ENCODE data around the gene CHTF18.

The CHTF18 gene

GRCh38 chr16:777826-778225 lies 10.6 kb upstream of the CHTF18 start:
- DNase-seq (ENCODE audit: insufficient read length, low spot score) = no peak
- no peak for TF ChIP-seq CTCF (IDR thresholded peaks at IDR 0.05; ENCODE audit: insufficient read depth, missing control alignments)
- no peak for FAIRE-seq

GRCh38 chr16:778447-778846 lies 10.0 kb upstream of the CHTF18 start:
- no peak for FAIRE-seq

GRCh38 chr16:778909-779527 lies 9.4 kb upstream of the CHTF18 start:
- no peak for TF ChIP-seq CTCF (IDR thresholded peaks at IDR 0.05; ENCODE audit: insufficient read depth, missing control alignments)
- no peak for FAIRE-seq
- DNase-seq (ENCODE audit: insufficient read length, low spot score) = no peak

More at GRCh38 chr16:778447-778846, 10.0 kb upstream of the CHTF18 start:
- no peak for TF ChIP-seq CTCF (IDR thresholded peaks at IDR 0.05; ENCODE audit: insufficient read depth, missing control alignments)
- no peak for DNase-seq (ENCODE audit: insufficient read length, low spot score)

GRCh38 chr16:779561-779960 lies 8.9 kb upstream of the CHTF18 start:
- DNase-seq (ENCODE audit: insufficient read length, low spot score) (no peak), FAIRE-seq (no peak)
- no peak for TF ChIP-seq CTCF (IDR thresholded peaks at IDR 0.05; ENCODE audit: insufficient read depth, missing control alignments)

GRCh38 chr16:780296-780695 lies 8.1 kb upstream of the CHTF18 start:
- no peak for FAIRE-seq
- TF ChIP-seq CTCF (IDR thresholded peaks at IDR 0.05; ENCODE audit: insufficient read depth, missing control alignments) = no peak
- DNase-seq (ENCODE audit: insufficient read length, low spot score) = no peak

- FAIRE-seq (no peak), DNase-seq (ENCODE audit: insufficient read length, low spot score) (no peak)
- no peak for TF ChIP-seq CTCF (IDR thresholded peaks at IDR 0.05; ENCODE audit: insufficient read depth, missing control alignments)
These were observed 6.9 kb upstream of the CHTF18 start for GRCh38 chr16:781346-782010.

- FAIRE-seq (no peak), DNase-seq (ENCODE audit: insufficient read length, low spot score) (no peak)
- TF ChIP-seq CTCF (IDR thresholded peaks at IDR 0.05; ENCODE audit: insufficient read depth, missing control alignments) = no peak
These were observed 6.2 kb upstream of the CHTF18 start for GRCh38 chr16:782258-782657.

Data from D721Med (cell line).